Upper lobe of left lung (tissue), 4 donors: Measurements from ENCODE around the gene CLCN1.

ENCODE experiments used
- EP300 ChIP-seq, 4 donors: sonication (generic); formaldehyde crosslinking; IDR thresholded peaks; one replicate each; pipeline ENCODE4 v1.5.1; 2017; ENCODE audit warnings: antibody characterized with exemption in 4 of 4, control low read depth in 2 of 4
- POLR2A ChIP-seq, 4 donors: fragments of 450-650 bp; IDR thresholded peaks; one replicate each; pipeline ENCODE4 v1.5.1; 2016 to 2017; ENCODE audit warnings: antibody characterized with exemption in 4 of 4, mild to moderate bottlenecking in 2 of 4
- POLR2AphosphoS5 ChIP-seq, 2 donors: sonication (generic); formaldehyde crosslinking; IDR thresholded peaks; one replicate each; pipeline ENCODE4 v1.5.1; 2017; ENCODE audit warnings: antibody characterized with exemption in 2 of 2
- TF ChIP-seq, protein P1 (sequence below), 6 experiments: fragments of 450-650 bp in 4 of 6; fragments of 200-600 bp in 2 of 6; sonication (generic) in 2 of 6; IDR thresholded peaks; one replicate each; pipeline ENCODE4 v1.5.1; 2016 to 2019; ENCODE audit warnings: antibody characterized with exemption in 6 of 6

DNA sequence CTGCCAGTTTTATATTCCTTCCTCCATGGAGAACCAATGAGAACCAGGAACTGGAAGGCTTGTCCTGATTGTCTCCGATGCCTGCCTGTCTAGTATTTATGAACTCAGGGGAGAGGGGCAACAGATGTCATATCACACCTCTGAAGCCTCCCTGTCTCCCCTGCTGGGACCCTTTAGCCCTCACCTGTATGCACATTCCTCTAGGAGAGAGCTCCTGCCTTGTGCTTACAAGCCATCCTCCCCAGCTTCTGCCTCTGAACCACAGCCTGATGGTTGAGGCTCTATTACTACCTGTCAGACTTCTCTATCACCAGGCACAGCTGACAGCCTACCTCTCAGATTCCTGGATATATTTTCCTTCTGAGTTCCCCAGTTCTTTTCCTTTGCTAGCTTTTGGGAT, 52.5 kb downstream of the CLCN1 start:
- TF ChIP-seq, protein P1, sequence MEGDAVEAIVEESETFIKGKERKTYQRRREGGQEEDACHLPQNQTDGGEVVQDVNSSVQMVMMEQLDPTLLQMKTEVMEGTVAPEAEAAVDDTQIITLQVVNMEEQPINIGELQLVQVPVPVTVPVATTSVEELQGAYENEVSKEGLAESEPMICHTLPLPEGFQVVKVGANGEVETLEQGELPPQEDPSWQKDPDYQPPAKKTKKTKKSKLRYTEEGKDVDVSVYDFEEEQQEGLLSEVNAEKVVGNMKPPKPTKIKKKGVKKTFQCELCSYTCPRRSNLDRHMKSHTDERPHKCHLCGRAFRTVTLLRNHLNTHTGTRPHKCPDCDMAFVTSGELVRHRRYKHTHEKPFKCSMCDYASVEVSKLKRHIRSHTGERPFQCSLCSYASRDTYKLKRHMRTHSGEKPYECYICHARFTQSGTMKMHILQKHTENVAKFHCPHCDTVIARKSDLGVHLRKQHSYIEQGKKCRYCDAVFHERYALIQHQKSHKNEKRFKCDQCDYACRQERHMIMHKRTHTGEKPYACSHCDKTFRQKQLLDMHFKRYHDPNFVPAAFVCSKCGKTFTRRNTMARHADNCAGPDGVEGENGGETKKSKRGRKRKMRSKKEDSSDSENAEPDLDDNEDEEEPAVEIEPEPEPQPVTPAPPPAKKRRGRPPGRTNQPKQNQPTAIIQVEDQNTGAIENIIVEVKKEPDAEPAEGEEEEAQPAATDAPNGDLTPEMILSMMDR (IDR thresholded peaks at IDR 0.05), result no peak
- no peak for TF ChIP-seq POLR2A (IDR thresholded peaks at IDR 0.05)
- TF ChIP-seq EP300 (IDR thresholded peaks at IDR 0.05), result no peak
- no peak for TF ChIP-seq POLR2AphosphoS5 (IDR thresholded peaks at IDR 0.05)
